ENCODE results near the gene ADARB1. TPM values are rescaled to one million over a fixed set of nuclear protein-coding genes. Genes with fewer than 3 reads are reported as not detected.

ADARB1 gene
- total and polyA plus RNA-seq, 9 of the 15 experiments (the other 6 are each of a cell fraction or from before 2014, with no cell fraction given) = 6.7 to 16.0 (median 8.3) TPM

DNA sequence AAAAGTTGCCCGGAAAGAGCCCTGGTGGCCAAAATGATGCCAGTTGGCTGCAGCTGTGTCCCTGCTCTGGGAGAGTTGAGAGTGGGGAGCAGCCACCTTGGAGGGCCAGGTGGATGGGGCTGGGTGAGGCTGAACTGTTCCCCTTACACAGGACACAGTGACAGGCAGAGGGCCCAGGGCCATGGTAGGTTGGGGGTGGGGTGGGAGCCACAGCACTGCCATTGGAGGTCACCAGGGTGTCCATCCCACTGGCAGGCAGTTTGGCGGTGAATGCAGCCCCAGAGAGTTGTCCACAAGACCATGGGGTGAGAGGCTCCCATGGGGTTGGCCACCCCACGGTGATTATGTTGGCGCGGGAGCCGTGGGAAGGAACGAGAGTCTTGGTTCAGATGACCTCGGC, 125.7 kb downstream of the ADARB1 start:
- DNase-seq (ENCODE audit: extremely low read depth in 1 of 4, low spot score in 3 of 4) (no peak), FAIRE-seq (no peak), ATAC-seq (no peak)
- H3K79me2 ChIP-seq (ENCODE audit: control insufficient read depth, insufficient read depth, low read length) = no peaks in the 10 kb centered on the region
- WGBS (ENCODE audit: insufficient coverage, low coverage, missing lambda C conversion rate) = 22% methylated on average over 8 of the region's 8 CpGs
- no peak overlapping the region for H2AFZ ChIP-seq (ENCODE audit: low read depth, low read length)
- H3K4me2 ChIP-seq (ENCODE audit: insufficient read depth, low read length) = no peak overlapping the region
- no peak overlapping the region for H3K27ac ChIP-seq (ENCODE audit: extremely low read depth, low read depth, low read length)
- BruUV-seq (replicated peaks) = no TSS peak
- ChIA-PET CTCF (ENCODE audit: low intra/inter-chr PET ratio) (no interaction called here), POLR2A (interaction anchor here (0.7 to 1.4 kb wide), 4 partner anchors 9 to 205 kb away, joined by 3 read pairs; no protein-coding TSS in a partner anchor)
- no peaks in the 10 kb centered on the region for H4K20me1 ChIP-seq (replicated peaks; ENCODE audit: control insufficient read depth, insufficient read depth, low read length)
- no peaks in the 10 kb centered on the region for H3K36me3 ChIP-seq (ENCODE audit: control insufficient read depth, insufficient read depth, low read length)
- TF ChIP-seq FOXP1 (CRISPR knock-in tag; IDR thresholded peaks at IDR 0.05) (no peak), KDM5B (IDR thresholded peaks at IDR 0.05; ENCODE audit: insufficient replicate concordance, low read depth, low read length) (no peak), PRPF4 (IDR thresholded peaks at IDR 0.05; ENCODE audit: insufficient read depth, low read depth, low read length, poor library complexity, severe bottlenecking) (no peak), NCOA1 (IDR thresholded peaks at IDR 0.05; ENCODE audit: low read depth) (no peak), FOXK2 (conservative IDR thresholded peaks at IDR 0.05 in 1 of 2, IDR thresholded peaks at IDR 0.05 in 1 of 2; ENCODE audit: low read depth in 2 of 2) (no peak), NCOA4 (IDR thresholded peaks at IDR 0.05; ENCODE audit: partially characterized antibody) (no peak), FOXJ2 (tag; IDR thresholded peaks at IDR 0.05) (no peak), BDP1 (IDR thresholded peaks at IDR 0.05; ENCODE audit: insufficient read depth, insufficient read length) (no peak), PPARD (CRISPR knock-in tag; IDR thresholded peaks at IDR 0.05) (no peak)
- TF ChIP-seq, protein P1, sequence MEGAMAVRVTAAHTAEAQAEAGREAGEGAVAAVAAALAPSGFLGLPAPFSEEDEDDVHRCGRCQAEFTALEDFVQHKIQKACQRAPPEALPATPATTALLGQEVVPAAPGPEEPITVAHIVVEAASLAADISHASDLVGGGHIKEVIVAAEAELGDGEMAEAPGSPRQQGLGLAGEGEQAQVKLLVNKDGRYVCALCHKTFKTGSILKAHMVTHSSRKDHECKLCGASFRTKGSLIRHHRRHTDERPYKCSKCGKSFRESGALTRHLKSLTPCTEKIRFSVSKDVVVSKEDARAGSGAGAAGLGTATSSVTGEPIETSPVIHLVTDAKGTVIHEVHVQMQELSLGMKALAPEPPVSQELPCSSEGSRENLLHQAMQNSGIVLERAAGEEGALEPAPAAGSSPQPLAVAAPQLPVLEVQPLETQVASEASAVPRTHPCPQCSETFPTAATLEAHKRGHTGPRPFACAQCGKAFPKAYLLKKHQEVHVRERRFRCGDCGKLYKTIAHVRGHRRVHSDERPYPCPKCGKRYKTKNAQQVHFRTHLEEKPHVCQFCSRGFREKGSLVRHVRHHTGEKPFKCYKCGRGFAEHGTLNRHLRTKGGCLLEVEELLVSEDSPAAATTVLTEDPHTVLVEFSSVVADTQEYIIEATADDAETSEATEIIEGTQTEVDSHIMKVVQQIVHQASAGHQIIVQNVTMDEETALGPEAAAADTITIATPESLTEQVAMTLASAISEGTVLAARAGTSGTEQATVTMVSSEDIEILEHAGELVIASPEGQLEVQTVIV (CRISPR knock-in tag; IDR thresholded peaks at IDR 0.05; ENCODE audit: borderline replicate concordance) = no peak
- TF ChIP-seq, protein P2, sequence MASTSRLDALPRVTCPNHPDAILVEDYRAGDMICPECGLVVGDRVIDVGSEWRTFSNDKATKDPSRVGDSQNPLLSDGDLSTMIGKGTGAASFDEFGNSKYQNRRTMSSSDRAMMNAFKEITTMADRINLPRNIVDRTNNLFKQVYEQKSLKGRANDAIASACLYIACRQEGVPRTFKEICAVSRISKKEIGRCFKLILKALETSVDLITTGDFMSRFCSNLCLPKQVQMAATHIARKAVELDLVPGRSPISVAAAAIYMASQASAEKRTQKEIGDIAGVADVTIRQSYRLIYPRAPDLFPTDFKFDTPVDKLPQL (IDR thresholded peaks at IDR 0.05; ENCODE audit: extremely low read depth, insufficient read length) = no peak
- in situ Hi-C loops (cut with MboI) = no loop called here
- H3K9me3 ChIP-seq (replicated peaks; ENCODE audit: control insufficient read depth, insufficient read depth, low read depth, low read length) = no peaks in the 10 kb centered on the region
- no peak overlapping the region for H3K4me3 ChIP-seq
- H3K9me1 ChIP-seq (ENCODE audit: control insufficient read depth, insufficient read depth, low read length) = no peaks in the 10 kb centered on the region
- H3K27me3 ChIP-seq (ENCODE audit: control insufficient read depth in 2 of 2, insufficient read depth in 2 of 2, low read length in 2 of 2) = peaks cover 6 to 34% of the 10 kb centered on the region in 2 experiments; a peak in 3 of 5 replicates
- H3K9ac ChIP-seq (ENCODE audit: insufficient read depth in 1 of 2, low read depth in 2 of 2, low read length in 2 of 2) = no peak overlapping the region
- intact Hi-C loops (cut with micrococcal nuclease) = no loop called here
- H3K4me1 ChIP-seq (replicated peaks in 1 of 2; ENCODE audit: control insufficient read depth in 2 of 2, insufficient read depth in 2 of 2, low read length in 2 of 2) = peaks cover 0 to 7% of the 10 kb centered on the region in 2 experiments; a peak in 2 of 5 replicates

All from K562 (cell line).